GM21825 (cell line): ENCODE data around the gene MFRP.

Source experiments
- ATAC-seq: cut with Tn5 transposase; IDR thresholded peaks from one replicate; pipeline ENCODE4 v1.9.1; 2021; ENCODE audit warnings: mild to moderate bottlenecking, moderate library complexity; ENCODE audit not compliant: unreplicated experiment

Gene MFRP

DNA sequence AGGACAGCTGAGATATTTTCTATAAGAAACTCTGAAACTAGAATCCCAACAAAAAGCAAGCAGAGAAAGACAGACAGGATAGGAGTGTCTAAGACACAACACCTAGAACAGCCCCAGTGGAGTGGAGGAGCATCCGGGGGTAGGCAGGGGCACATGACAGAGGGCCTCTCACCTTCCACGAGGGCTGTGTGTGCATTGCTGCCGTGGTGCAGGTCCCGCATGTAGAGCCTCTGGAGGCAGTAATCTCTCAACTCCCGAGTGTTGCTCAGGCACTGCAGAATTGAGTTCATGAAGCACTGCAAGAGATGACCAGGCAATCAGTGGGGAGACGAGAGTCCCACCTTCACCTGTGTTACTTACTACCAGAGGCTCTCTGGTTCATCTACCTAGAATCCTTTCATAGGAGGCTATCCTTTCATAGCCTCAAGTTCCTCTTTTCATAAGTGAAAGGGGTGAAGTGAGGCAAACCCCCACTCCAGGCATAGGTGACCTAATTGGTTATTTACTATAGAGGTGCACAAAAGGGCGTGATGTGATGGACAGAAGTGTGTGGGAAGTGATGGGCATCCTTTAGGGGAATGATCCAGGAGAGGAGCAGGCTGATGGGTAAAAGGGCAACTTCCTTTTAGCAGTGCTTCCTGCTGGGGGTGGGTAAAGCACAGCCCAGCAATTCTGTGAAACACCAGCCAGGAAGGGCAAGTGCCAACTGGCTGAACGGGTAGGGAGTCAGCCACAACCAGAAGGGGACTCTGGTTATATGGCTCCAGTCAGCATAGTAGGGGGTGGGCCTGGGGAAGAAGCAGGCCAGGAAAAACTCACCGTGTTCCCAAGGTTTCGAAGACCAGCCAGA is 13.1 kb upstream of the MFRP start:
- ATAC-seq: no peak

DNA sequence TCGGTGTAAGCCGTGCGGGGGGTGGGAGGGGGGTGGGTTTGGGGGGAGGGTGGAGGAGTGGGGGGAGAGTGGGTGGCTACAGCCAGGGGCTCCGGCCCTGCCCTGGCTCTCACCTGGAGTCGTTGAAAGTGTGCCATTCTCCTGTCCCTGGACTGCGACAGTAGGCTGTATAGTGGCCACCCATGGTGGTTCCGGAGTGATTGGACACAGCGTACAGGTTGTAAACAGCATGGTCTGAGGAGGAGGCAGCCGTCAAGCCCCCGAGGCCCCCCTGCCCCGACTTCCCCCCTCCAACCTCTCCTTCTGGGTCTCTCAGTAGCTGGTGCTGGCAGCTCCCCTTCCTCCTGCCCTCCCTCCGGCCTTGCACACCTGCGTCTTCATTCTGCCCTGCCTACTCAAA is 10.6 kb upstream of the MFRP start:
- no peak for ATAC-seq

DNA sequence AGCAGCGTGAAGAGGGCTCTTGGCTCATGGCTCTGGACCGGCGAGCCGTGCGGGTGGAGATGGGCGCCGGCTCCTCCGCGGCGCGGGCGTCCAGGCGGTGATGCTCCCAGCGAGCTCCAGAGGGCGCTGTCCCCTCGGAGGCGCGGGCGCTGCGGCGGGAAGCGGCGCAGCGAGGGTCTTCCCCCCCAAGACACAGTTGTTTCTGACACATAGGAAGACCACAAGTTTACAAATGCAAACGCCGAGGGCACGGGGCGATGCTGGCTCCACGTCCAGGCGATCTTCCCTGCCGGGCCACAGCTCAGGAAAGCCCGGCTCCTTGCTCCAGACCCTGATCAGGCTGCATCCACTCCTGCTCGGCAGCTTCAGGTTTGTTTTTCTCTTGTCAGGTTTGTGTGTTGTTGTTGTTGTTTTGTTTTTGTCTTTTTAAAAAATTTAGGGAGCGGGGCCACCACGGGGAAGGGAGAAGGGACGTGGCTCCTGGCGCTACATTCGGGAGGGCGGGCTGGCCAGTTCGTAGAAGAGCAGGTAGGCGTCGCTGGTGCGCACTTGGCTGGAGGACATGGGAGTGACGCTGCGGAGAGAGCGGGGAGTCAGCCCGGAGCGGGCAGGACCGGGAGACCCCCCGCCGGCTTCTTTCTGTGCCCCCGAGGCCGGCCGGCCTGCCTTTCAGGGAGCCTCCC is 10.0 kb upstream of the MFRP start:
- peak; percentile 63 for ATAC-seq

DNA sequence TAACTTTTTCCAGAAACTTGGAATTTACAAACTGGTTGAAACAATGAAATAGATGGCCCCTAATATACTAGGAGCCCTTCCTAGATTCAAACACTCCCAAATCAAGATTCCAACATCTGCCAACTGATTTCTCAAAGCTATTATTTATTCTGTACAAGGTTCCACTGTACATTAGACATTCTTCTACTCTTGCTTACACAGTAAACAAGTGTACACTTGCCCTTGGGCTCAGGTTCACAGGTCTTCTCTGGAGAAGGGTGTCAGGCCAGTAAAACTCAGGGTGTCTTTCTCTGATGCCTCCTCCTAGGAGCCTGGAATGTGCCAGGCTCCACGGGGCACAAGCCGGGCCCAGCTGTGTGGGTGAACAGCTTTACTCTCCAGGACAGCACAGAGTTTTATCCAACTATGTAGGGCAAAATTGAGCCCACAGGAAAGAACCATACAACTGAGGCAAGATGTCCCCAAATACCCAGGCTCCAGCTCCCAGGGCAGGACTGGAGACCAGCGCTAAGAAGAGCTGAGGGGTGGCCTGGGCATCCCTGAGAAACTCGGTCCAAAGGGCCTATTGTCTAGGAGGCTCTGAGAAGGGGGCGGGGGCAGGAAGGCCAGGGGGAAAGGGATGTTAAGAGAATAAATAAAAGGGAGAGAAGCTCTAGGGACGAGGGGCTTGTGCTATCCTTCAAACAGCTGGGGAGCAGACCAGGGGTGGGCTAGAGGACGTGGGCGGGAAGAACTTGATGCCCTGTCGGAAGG is 8.8 kb upstream of the MFRP start:
- no peak for ATAC-seq

DNA sequence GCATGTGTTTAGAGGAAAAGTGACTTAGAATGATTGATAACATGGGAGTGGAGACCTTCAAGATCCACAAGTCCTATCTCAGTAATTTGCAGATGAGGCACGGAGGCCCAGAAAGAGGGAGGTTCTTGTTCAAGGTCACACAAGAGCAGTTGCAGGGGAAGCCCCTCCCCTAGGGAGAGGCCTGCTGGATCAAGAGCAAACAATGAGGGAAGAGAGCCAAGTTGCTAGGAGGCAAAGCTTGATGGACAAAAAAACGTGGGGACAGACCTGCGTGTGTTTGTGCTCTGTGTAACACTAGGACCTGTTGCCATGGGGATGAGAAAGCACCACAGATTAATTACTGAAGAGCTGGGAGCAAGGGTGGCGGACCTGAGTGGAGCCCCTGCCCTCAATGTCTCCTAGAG is 6.4 kb upstream of the MFRP start:
- no peak for ATAC-seq

DNA sequence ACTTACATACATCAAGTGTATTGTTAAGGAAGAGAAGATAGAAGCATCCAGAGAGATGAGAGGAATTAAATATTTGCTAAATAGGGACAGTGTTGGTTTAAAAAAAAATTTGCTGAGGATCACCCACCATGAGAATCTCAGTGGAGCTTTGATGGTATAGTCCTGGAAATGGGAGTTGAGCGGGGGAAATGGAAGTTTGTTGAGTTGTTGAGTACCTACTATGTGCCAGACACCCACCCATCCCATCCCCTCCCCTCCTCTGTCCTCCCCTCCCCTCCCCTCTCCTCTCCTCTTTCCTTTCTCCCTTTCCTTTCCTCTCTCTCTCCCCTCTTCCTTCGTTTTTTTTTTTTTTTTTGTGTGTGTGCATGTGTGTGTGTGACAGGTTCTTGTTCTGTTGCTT is 4.7 kb upstream of the MFRP start:
- no peak for ATAC-seq

DNA sequence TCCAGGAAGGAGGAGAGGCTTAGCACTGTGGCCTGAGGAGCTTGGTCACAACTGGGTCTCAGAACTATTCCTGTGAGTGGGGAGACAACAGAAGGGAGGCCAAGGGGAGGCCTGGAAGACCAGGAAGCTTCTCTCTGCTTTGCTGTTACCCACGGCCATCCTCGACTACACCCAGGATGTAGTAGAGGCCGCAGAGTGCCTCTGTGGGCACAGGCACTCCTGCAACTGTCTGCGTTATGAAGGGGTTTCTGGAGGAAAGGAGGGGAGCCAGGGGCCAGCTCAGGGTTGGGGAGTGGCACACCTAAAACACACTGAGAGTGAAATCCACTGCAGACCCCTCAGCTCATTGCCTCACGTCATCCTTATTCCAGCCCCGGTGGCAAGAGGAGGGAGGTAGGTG is 3.8 kb upstream of the MFRP start:
- ATAC-seq: no peak

DNA sequence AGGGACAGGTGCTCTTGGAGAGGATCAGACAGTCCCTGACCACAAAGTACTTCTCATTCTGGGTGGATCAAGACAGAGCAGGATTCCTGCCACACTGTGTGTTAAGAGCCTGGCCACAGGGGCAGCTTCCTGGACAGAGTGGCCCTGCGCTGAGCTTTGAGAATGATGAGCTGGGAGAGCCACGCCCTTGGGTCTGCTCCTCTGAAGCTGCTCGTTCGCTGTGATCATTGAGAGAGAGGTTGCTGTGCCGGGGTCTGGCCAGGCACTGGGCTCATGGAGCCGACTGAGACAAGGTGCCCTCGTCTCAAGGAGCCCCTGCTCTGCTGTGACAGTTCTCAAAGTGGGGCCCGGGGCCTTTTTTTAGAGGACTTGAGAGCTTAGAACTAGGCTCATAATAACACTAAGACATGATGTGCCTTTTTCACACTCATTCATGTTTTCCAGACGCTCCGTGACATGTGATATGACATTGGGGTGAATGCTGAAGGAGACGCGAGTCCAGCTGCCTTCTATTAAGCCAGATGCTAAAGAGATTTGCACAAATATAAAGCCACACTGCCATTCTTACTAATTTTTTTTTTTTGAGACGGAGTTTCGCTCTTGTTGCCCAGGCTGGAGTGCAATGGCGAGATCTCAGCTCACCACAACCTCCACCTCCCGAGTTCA is 1.6 kb upstream of the MFRP start:
- ATAC-seq: no peak

DNA sequence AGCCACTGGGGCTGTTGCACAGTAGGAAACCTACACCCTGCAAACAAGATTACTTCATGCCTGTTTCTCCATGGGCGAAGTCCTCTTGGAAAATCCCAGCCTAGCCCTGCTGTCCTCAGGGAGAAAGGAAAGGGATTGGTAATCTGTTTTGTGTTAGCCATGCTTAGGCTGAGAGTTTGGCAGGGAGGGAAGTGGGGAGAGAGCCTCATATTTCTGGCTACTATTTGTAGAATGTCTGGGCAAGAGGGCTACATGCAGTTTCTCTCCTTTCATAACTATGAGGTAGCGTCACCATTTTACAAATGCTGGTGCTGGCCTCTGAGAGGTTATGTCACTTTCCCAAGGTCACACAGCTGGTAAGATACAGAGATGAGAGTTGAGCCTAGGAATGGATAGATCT is 737 bp upstream of the MFRP start:
- ATAC-seq: no peak

DNA sequence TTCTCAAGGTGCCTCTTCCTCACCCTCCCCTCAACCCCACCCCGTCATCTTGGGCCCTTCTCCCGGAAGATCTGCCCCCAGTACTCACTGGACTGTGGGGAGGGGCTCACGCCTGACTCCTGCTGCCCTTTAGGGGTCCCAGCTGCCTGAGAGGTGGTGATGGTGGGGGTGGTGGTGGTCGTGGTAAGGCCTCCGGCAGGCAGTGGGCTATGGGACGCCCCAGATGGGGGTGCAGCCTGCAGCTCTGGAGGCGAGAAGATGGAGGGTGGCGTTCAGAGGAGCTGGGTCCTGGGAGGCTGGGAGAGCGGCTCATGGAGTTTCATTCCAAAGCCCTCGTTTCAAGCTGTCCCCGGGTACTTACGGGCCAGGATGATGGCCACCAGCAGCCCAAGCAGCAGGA is 820 bp downstream of the MFRP start:
- no peak for ATAC-seq

DNA sequence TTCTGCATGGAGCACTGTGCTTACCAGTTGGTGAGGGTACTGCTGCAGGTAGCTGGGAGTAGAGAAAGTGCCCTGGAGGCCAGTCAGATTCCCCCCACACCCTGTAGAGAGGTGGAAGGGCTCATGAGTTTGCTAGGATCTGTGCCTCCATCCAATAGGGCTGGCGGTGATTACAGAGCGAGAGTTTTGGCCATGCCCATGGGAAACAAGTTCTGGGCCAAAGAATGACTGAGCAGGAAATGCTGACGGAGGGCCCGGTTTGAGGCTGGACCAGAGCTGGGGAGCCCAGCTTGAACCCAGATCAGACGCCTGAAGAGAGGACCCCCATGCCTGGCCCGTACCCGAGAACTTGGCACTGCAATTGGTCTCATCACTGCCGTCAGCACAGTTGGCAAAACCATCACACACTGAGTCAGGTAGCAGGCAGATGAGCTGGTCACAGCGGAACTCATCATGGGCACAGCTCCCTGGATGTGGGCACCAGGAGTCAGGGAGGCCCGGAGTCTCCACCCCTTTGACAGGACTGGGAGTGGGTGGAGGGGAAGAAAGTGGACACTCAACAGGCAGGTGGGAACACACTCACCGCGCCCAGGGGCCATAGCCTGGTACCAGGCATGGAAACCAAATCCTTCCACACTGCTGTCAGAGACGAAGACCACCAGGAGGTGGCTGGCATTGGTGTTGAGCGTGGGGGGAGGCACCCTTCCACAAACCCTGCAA is 2.1 kb downstream of the MFRP start:
- no peak for ATAC-seq

DNA sequence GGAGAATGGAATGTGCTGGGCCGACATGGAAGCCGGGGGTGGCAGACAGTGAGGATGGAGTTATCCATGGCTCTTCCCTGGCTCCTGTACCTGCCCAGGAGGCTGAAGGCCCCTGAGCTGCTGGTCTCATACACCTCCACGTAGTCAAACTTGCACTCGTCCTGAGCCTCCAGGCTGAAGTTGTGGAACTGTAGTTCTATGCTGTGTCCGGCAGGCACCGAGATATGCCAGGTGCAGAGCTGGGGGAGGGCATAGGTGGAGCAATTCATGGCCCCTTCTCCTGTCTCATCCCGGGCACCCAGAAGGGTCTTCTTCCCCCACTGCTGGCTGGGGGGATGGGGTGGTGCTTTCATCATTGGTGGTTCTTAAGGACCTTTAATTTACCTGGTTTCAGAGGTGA is 2.8 kb downstream of the MFRP start:
- no peak for ATAC-seq

DNA sequence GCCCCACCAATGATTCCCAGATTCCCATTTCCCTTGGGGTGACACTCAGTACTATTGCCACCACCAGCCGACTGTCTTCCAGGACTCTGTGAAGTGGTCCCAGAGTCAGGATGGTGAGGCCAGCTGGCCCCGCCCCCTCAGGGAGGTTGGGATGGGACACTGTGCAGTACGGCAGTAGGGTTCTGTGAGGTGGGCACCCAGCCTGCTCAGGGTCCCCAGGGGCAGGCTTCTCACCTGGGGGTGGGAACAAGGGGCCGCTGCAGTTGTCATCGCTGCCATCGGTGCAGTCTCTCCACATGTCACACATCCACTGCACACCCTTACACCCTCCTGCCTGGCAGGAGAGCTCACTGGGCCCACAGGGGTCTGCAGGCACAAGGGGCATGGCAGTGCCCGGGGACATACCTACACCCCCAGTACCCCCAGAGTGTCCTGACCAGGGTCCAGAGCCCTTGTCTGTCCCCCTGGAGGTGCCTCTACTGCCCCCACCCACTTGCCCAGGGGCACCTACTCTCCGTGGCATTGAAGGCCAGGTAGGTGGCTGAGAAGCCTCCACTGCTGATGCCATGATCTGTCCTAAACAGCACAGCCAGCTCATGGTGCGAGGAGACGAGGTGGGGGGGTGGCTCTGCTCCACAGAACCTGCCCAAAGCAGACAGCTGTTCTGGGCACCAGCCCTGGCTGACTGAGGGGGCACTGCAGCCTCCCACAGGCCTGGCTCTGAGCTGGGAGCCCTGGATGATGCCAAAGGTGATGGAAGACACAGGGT is 4.0 kb downstream of the MFRP start:
- ATAC-seq: no peak

DNA sequence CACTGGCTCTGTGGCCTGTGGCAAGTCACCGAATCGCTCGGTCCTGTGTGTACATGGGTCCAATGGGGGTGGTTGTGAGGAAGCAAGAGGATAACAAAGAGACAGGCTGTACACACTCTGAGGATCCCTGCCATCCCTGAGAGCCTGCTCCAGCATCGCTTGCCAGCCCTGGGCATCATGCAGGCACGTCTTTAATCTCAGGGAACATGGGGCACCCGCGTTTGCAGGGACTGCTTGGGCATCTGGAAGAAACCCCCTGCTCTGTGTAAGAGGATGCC is 4.5 kb downstream of the MFRP start:
- no peak for ATAC-seq

DNA sequence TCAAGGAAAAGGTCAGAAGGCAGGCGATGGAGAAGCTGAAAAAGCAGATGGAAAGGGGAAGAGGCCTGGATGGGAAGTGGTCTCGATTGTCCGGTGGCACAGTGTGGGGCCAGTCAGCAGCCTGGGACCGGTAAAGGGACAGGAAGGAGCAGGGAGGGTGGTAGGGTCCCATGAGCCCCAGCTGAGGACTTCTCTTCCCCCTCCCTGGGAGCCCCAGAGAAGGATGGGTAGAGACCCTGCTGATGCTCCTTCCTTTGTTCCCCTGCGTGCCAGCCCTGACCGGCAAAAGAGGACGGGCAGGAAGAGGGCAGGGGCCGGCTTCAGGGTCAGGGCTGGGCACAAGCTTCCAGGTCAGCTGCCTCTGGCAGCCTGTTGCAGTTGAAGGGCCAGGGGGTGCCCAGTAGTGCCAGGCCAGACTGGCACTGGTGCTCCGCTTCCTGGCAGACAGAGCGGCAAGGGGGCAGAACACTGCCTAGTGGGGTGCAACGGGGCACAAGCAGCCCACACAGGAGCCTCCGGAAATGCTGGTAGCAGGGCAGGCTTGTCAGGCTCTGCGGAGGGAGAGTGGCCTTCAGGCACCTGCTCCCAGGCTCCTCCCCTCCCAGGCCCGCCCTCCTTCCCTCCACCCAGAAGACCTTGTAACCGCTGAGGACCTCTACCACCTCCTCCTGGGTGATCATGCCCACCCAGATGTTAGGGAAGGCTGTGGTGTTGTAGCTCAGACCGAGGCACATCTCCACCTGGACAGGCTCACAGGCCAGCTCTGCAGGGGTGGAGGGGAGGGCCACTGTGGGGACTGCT is 5.1 kb downstream of the MFRP start:
- no peak for ATAC-seq

DNA sequence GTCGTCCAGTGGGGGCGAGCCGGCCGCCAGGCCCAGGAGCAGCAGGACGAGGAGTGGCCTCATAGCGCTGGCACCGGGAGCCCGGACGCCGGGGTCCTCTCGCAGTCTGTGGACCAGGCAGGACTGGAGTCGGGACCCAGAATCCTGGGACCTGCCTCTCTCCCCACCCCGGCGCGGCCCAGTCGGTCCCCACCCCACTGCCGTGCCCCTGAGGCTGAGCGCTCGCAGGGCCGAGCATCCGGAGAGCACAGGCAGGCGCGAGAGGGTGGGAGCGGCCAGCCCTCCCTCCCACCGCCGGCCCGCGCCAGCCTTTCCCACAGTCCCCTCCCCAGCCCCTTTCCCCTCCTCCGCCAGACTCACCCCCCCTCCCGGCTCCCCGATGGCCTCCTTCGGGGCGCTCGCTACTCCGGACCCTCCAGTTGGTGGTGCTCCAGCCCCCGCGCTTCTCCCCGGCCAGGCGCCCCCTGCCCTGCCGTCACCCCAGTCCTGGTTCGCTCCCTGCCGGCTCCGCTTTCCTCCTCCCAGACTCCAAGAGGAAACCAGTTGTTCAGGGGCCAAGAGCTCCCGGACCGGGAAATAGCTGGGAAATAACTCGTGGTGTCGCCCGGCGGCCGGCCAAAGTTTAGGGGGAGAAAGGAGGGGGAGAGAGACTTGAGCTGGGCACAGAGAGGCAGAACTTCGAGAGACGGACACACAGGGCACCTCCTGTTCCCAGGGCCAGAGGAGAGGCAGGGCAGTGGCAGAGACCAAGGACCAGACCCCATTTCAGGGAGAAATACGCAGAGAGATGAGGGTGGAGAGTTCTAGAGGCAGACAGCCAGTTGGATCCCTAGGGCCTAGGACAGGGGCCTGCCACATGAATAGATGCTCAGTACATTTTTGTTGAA is 5.9 kb downstream of the MFRP start, which contains the start of gene C1QTNF5:
TSS of gene C1QTNF5 (minus strand) at position 549 of the 887 bp plus-strand sequence. CDS start at position 63, 486 bp downstream.
- no peak for ATAC-seq

DNA sequence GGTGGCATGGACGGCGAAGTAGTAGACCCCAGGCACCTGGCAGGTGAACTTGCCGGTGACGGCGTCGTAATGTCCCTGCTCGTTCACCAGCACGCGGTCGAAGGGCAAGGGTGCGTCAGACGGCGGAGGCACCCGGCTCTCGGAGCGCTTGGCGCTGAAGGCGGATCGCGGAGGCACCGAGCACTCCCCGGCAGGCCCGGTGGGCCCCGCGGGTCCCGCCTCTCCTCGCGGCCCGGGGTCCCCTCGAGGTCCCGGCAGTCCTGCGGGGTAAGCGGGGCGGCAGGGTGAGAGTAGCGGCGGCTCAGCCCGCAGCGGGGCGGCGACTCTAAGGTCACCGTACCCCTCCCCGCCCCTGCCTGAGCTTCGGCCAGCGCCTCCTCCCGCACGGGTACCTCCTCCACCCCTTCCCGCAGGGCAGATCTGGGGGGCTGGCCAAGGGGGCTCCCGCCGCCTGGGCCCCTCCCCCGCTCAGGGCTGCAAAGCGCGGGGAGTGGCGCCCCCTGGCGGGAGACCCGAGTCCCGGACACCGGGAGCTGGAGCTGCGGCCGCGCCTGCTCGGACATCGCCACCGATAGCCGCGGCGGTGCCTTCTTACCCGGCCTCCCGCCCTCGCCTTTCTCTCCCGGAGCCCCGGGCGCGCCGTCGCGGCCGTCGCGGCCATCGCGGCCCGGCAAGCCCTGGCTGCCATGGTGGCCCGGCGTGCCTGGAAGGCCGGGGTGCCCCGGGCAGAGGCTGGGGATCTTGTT is 6.7 kb downstream of the MFRP start:
- no peak for ATAC-seq
